HepG2 (cell line): ENCODE measurements around the gene MEAF6. TPM values are rescaled to one million over a fixed set of nuclear protein-coding genes. Genes with fewer than 3 reads are reported as not detected.
A peak's percentile ranks its signal among the peaks of the same experiment; 100 is the strongest.

Experiments
- FOXJ3 ChIP-seq: sonication (generic); formaldehyde crosslinking; IDR thresholded peaks from 2 replicates; pipeline ENCODE4 v1.4.0; 2020; ENCODE audit warnings: missing genetic modification reagents, mild to moderate bottlenecking, borderline replicate concordance
- HNRNPK ChIP-seq: fragments of 200-400 bp; formaldehyde crosslinking; IDR thresholded peaks from 2 replicates; pipeline ENCODE4 v1.6.1; 2018; ENCODE audit warnings: low read length, low read depth, moderate library complexity, mild to moderate bottlenecking; ENCODE audit not compliant: poor library complexity, severe bottlenecking
- HNRNPUL1 ChIP-seq: fragments of 200-400 bp; formaldehyde crosslinking; IDR thresholded peaks from 2 replicates; pipeline ENCODE4 v1.6.1; 2017; ENCODE audit warnings: low read depth, mild to moderate bottlenecking, low read length, moderate library complexity
- MXI1 ChIP-seq: IDR thresholded peaks from 3 replicates; pipeline ENCODE4 v1.6.1; 2012; ENCODE audit warnings: low read depth, low read length, inconsistent platforms, borderline replicate concordance
- NFYB ChIP-seq: sonication (generic); formaldehyde crosslinking; IDR thresholded peaks from 2 replicates; pipeline ENCODE4 v1.4.0; 2020; ENCODE audit warnings: missing genetic modification reagents
- PATZ1 ChIP-seq: sonication (generic); formaldehyde crosslinking; IDR thresholded peaks from 2 replicates; pipeline ENCODE4 v1.4.0; 2020; ENCODE audit warnings: missing genetic modification reagents
- POGZ ChIP-seq: sonication (generic); formaldehyde crosslinking; IDR thresholded peaks from 2 replicates; pipeline ENCODE4 v1.4.0; 2020; ENCODE audit warnings: mild to moderate bottlenecking, missing genetic modification reagents
- RERE ChIP-seq: IDR thresholded peaks from 2 replicates; pipeline ENCODE4 v1.6.1; 2016; ENCODE audit warnings: low read depth, missing genetic modification reagents, missing compliant biosample characterization
- SIX4 ChIP-seq: sonication (generic); formaldehyde crosslinking; IDR thresholded peaks from 2 replicates; pipeline ENCODE4 v1.4.0; 2020; ENCODE audit warnings: missing genetic modification reagents
- SMAD1 ChIP-seq: sonication (generic); formaldehyde crosslinking; IDR thresholded peaks from 2 replicates; pipeline ENCODE4 v1.4.0; 2020; ENCODE audit warnings: missing genetic modification reagents, low read depth, mild to moderate bottlenecking, borderline replicate concordance
- SPEN ChIP-seq: sonication (generic); formaldehyde crosslinking; IDR thresholded peaks from 2 replicates; pipeline ENCODE4 v1.5.1; 2020; ENCODE audit warnings: low read depth, mild to moderate bottlenecking, missing genetic modification reagents
- WIZ ChIP-seq: sonication (generic); formaldehyde crosslinking; IDR thresholded peaks from 2 replicates; pipeline ENCODE4 v1.5.1; 2020; ENCODE audit warnings: mild to moderate bottlenecking, missing genetic modification reagents
- ZC3H13 ChIP-seq: sonication (generic); formaldehyde crosslinking; IDR thresholded peaks from 2 replicates; pipeline ENCODE4 v1.8.1; 2023; ENCODE audit warnings: mild to moderate bottlenecking, missing genetic modification reagents, moderate library complexity
- ZFAT ChIP-seq: sonication (generic); formaldehyde crosslinking; conservative IDR thresholded peaks from 2 replicates; pipeline ENCODE4 v1.8.1; 2023; ENCODE audit warnings: missing genetic modification reagents, inconsistent platforms
- ZFP41 ChIP-seq: sonication (generic); formaldehyde crosslinking; IDR thresholded peaks from 2 replicates; pipeline ENCODE4 v1.4.0; 2020; ENCODE audit warnings: mild to moderate bottlenecking, missing genetic modification reagents, borderline replicate concordance
- ZNF761 ChIP-seq: sonication (generic); formaldehyde crosslinking; conservative IDR thresholded peaks from 2 replicates; pipeline ENCODE4 v1.4.0; 2020; ENCODE audit warnings: mild to moderate bottlenecking, missing genetic modification reagents
- ZNF850 ChIP-seq: sonication (generic); formaldehyde crosslinking; conservative IDR thresholded peaks from 2 replicates; pipeline ENCODE4 v1.9.0; 2021; ENCODE audit warnings: mild to moderate bottlenecking, missing genetic modification reagents
- ZNF878 ChIP-seq: sonication (generic); formaldehyde crosslinking; IDR thresholded peaks from 2 replicates; pipeline ENCODE4 v1.8.1; 2023; ENCODE audit warnings: mild to moderate bottlenecking, missing genetic modification reagents, moderate library complexity
- ZSCAN31 ChIP-seq: sonication (generic); formaldehyde crosslinking; IDR thresholded peaks from 2 replicates; pipeline ENCODE4 v1.5.0; 2020; ENCODE audit warnings: low read depth, mild to moderate bottlenecking, missing genetic modification reagents
- polyA plus RNA-seq, 8 experiments: library from polyadenylated mRNA; depleted of rRNA in 3 of 8; stranded (reverse) in 7 of 8; unstranded in 1 of 8; fragments of >200 nt; fragmentation: Illumina TruSeq in 4 of 8; extraction: Trizol in 4 of 8; gene quantifications; 2 replicates each; pipeline versions ENCODE4 v1.2.1 to v1.2.3, GENCODE V29; 2011 to 2016; ENCODE audit warnings: low read depth in 4 of 8, missing spikeins in 1 of 8, mixed read lengths in 1 of 8; ENCODE audit not compliant: insufficient read depth in 1 of 8
- total RNA-seq, 5 experiments: library from RNA; depleted of rRNA; stranded (reverse); fragments of >200 nt; fragmentation: Illumina TruSeq; extraction: Trizol; gene quantifications; 2 replicates each; pipeline ENCODE4 v1.2.3, GENCODE V29; 2016; ENCODE audit warnings: low read depth in 1 of 5

MEAF6 gene
- total and polyA plus RNA-seq, 2 of the 13 experiments (the other 11 are each of a cell fraction or from before 2014, with no cell fraction given), result 29.5 to 45.6 TPM

- no peak for TF ChIP-seq ZNF850
- TF ChIP-seq SMAD1 (CRISPR knock-in tag), result no peak
- peak; percentile 44; the same call in 1 of the 2 replicates for TF ChIP-seq NFYB (CRISPR knock-in tag)
- TF ChIP-seq ZNF761 (CRISPR knock-in tag), result peak; percentile 46; the same call in 1 of the 2 replicates
- peak; percentile 50; the same call in 1 of the 2 replicates for TF ChIP-seq FOXJ3 (CRISPR knock-in tag)
- no peak for TF ChIP-seq ZFP41
- peak; percentile 81 for TF ChIP-seq POGZ (CRISPR knock-in tag)
- TF ChIP-seq SPEN (CRISPR knock-in tag), result peak; percentile 40; the same call in 1 of the 2 replicates
- peak; percentile 76 for TF ChIP-seq SIX4 (CRISPR knock-in tag)
- no peak for TF ChIP-seq HNRNPK
- no peak for TF ChIP-seq ZC3H13 (CRISPR knock-in tag)
- TF ChIP-seq PATZ1 (CRISPR knock-in tag), result no peak
- TF ChIP-seq ZSCAN31 (CRISPR knock-in tag), result no peak
- TF ChIP-seq MXI1, result peak; percentile 73; the same call in 1 of the 3 replicates
- TF ChIP-seq HNRNPUL1, result no peak
- TF ChIP-seq WIZ (CRISPR knock-in tag), result no peak
- TF ChIP-seq ZNF878, result no peak
- no peak for TF ChIP-seq ZFAT (CRISPR knock-in tag)
- no peak for TF ChIP-seq RERE (CRISPR knock-in tag)
These were observed 39.6 kb upstream of the MEAF6 start, which contains the start of gene SNIP1 (continued) for GRCh38 chr1:37553927-37554808.
